K562 (cell line): Measurements from ENCODE around the gene LZTR1. TPM values are rescaled to one million over a fixed set of nuclear protein-coding genes. Genes with fewer than 3 reads are reported as not detected.

Experiments
- ATAC-seq: fragments of 200-7000 bp; cut with Tn5 transposase; 3 replicates; pipeline ENCODE4 v1.9.1; 2020; ENCODE audit warnings: moderate library complexity
- BruUV-seq: library from RNA; stranded (reverse); fragments of 400-500 nt; replicated peaks from 2 replicates; lab custom pipeline; 2021; lab: Mats Ljungman, UMichigan
- CTCF ChIA-PET: fragments of 300-600 bp; formaldehyde crosslinking; extraction: SDS; loops from one replicate; lab custom pipeline; 2021; ENCODE audit warnings: low intra/inter-chr PET ratio; lab: Yijun Ruan, JAX
- POLR2A ChIA-PET: fragments of 300-600, 350-650 bp; sonication (Branson Sonifier 250); formaldehyde crosslinking; extraction: SDS; loops from one replicate; lab custom pipeline; 2021; ENCODE audit warnings: antibody characterized with exemption, inconsistent platforms; lab: Yijun Ruan, JAX
- DNase-seq, 4 experiments: peaks; one replicate each; pipeline versions ENCODE4 v3.0.0 to v3.0.0-alpha.2; 2011 to 2018; ENCODE audit warnings: low spot score in 3 of 4, mixed read lengths in 3 of 4; ENCODE audit errors: extremely low read depth in 1 of 4
- FAIRE-seq: peaks from 2 replicates; lab custom pipeline; 2011; peaks lifted over from hg19 to GRCh38; lab: Jason Lieb, UNC
- H2AFZ ChIP-seq: 2 replicates; pipeline ENCODE4 v1.6.0; 2011; ENCODE audit warnings: low read depth, low read length, control low read depth, inconsistent platforms
- H3K27ac ChIP-seq: fragments of 200-600 bp; 3 replicates; pipeline ENCODE4 v1.8.0; 2011; ENCODE audit warnings: low read depth, mild to moderate bottlenecking, control low read depth, inconsistent platforms, low read length, moderate library complexity, mixed read lengths; ENCODE audit errors: extremely low read depth
- H3K27me3 ChIP-seq, 2 experiments: fragments of 300-600 bp in 1 of 2; 2 replicates in 1 of 2; 3 replicates in 1 of 2; pipeline versions ENCODE4 v1.6.0 to v1.8.0; 2011; ENCODE audit warnings: inconsistent platforms in 2 of 2, low read length in 2 of 2, mild to moderate bottlenecking in 1 of 2, mixed read lengths in 1 of 2, moderate library complexity in 1 of 2; ENCODE audit not compliant: control insufficient read depth in 2 of 2, insufficient read depth in 2 of 2
- H3K36me3 ChIP-seq: fragments of 300-600 bp; 3 replicates; pipeline ENCODE4 v1.8.0; 2011; ENCODE audit warnings: mild to moderate bottlenecking, low read length, inconsistent platforms; ENCODE audit not compliant: control insufficient read depth, insufficient read depth
- H3K4me1 ChIP-seq, 2 experiments: fragments of 200-600 bp in 1 of 2; replicated peaks in 1 of 2; 2 replicates in 1 of 2; 3 replicates in 1 of 2; pipeline versions ENCODE4 v1.5.1 to v1.8.0; 2011; ENCODE audit warnings: inconsistent platforms in 2 of 2, low read length in 2 of 2, mild to moderate bottlenecking in 1 of 2, mixed read lengths in 1 of 2, moderate library complexity in 1 of 2; ENCODE audit not compliant: control insufficient read depth in 2 of 2, insufficient read depth in 2 of 2
- H3K4me2 ChIP-seq: 2 replicates; pipeline ENCODE4 v1.6.1; 2011; ENCODE audit warnings: low read length, control low read depth, inconsistent platforms, mixed read lengths; ENCODE audit not compliant: insufficient read depth
- H3K4me3 ChIP-seq: fragments of 200-600 bp; sonication (generic), shearing (Covaris generic); 2 replicates; pipeline ENCODE4 v1.5.1; 2016; ENCODE audit warnings: control low read depth, inconsistent platforms
- H3K79me2 ChIP-seq: fragments of 200-600 bp; 3 replicates; pipeline ENCODE4 v1.8.0; 2011; ENCODE audit warnings: low read length, inconsistent platforms; ENCODE audit not compliant: control insufficient read depth, insufficient read depth
- H3K9ac ChIP-seq, 2 experiments: 2 replicates each; pipeline versions ENCODE4 v1.6.0 to v1.6.1; 2011; ENCODE audit warnings: low read depth in 2 of 2, low read length in 2 of 2, control low read depth in 1 of 2, inconsistent platforms in 1 of 2, mild to moderate bottlenecking in 1 of 2, mixed read lengths in 1 of 2; ENCODE audit not compliant: insufficient read depth in 1 of 2
- H3K9me1 ChIP-seq: one replicate; pipeline ENCODE4 v1.6.0; 2011; ENCODE audit warnings: inconsistent platforms, mild to moderate bottlenecking, low read length, moderate library complexity; ENCODE audit not compliant: control insufficient read depth, insufficient read depth
- H3K9me3 ChIP-seq: replicated peaks from 2 replicates; pipeline ENCODE4 v1.5.1; 2011; ENCODE audit warnings: low read depth, low read length, inconsistent platforms; ENCODE audit not compliant: control insufficient read depth, insufficient read depth
- H4K20me1 ChIP-seq: replicated peaks from 2 replicates; pipeline ENCODE4 v1.6.1; 2011; ENCODE audit warnings: low read length, inconsistent platforms, mixed read lengths; ENCODE audit not compliant: control insufficient read depth, insufficient read depth
- BRCA1 ChIP-seq, 2 experiments: fragments of 450-650 bp in 1 of 2; sonication (generic) in 1 of 2; formaldehyde crosslinking in 1 of 2; IDR thresholded peaks; 2 replicates each; pipeline versions ENCODE4 v1.5.0 to v1.6.1; 2017 to 2020; ENCODE audit warnings: mild to moderate bottlenecking in 1 of 2, missing genetic modification reagents in 1 of 2
- LEF1 ChIP-seq: fragments of 450-650 bp; IDR thresholded peaks from 2 replicates; pipeline ENCODE4 v1.6.1; 2016; ENCODE audit warnings: mild to moderate bottlenecking
- NR2C2 ChIP-seq, 2 experiments: fragments of 200-800 bp in 1 of 2; sonication (Bioruptor generic) in 1 of 2; sonication (generic) in 1 of 2; formaldehyde crosslinking in 1 of 2; IDR thresholded peaks; 2 replicates each; pipeline versions ENCODE4 v1.6.1 to v1.8.0; 2016 to 2022; ENCODE audit warnings: mild to moderate bottlenecking in 1 of 2, missing compliant biosample characterization in 1 of 2, missing genetic modification characterization in 1 of 2, missing genetic modification reagents in 1 of 2
- ZC3H4 ChIP-seq: sonication (generic); formaldehyde crosslinking; IDR thresholded peaks from 2 replicates; pipeline ENCODE4 v1.9.0; 2021; ENCODE audit warnings: missing genetic modification reagents, borderline replicate concordance
- ZNF12 ChIP-seq: sonication (generic); formaldehyde crosslinking; IDR thresholded peaks from 2 replicates; pipeline ENCODE4 v1.4.0; 2020; ENCODE audit warnings: mild to moderate bottlenecking, missing genetic modification reagents
- ZNF436 ChIP-seq: fragments of 250-450, 450-650 bp; sonication (Bioruptor Pico); formaldehyde crosslinking; IDR thresholded peaks from 2 replicates; pipeline ENCODE4 v1.7.0; 2020; ENCODE audit warnings: mild to moderate bottlenecking
- WGBS: fragments of 100-300 bp; shearing (Covaris generic); methylation state at CpG from one replicate; pipeline ENCODE4 v1.1.6; 2016; ENCODE audit warnings: low coverage, mixed read lengths; ENCODE audit not compliant: insufficient coverage; ENCODE audit errors: missing lambda C conversion rate; 5-methylcytosine and 5-hydroxymethylcytosine counted together
- in situ Hi-C: fragments of 300-500 bp; cut with MboI; formaldehyde crosslinking; loops from 4 replicates; pipeline ENCODE4 v1.15.0; 2018; ENCODE audit warnings: inconsistent platforms, mixed read lengths
- intact Hi-C: fragments of 100-400 bp; cut with micrococcal nuclease; formaldehyde crosslinking; loops from 2 replicates; pipeline ENCODE4 v1.14.2; 2022
- polyA plus RNA-seq, 8 experiments: library from polyadenylated mRNA; depleted of rRNA in 4 of 8; stranded (reverse) in 5 of 8; unstranded in 3 of 8; fragments of >200 nt; fragmentation: Nextera tagmentation in 2 of 8; fragmentation: Illumina TruSeq in 1 of 8; extraction: Ambion mirVana in 2 of 8; extraction: Trizol in 1 of 8; gene quantifications; 2 replicates each; pipeline versions ENCODE4 v1.2.1 to v1.2.3, GENCODE V29; 2011 to 2014; ENCODE audit warnings: inconsistent platforms in 1 of 8, missing spikeins in 1 of 8
- total RNA-seq, 7 experiments: library from RNA; depleted of rRNA in 6 of 7; stranded (reverse); fragments of >200 nt in 6 of 7; fragmentation: Illumina TruSeq in 2 of 7; extraction: Trizol in 2 of 7; gene quantifications; 2 replicates each; pipeline versions ENCODE4 v1.2.1 to v1.2.3, GENCODE V29; 2011 to 2021; ENCODE audit warnings: low replicate concordance in 1 of 7
- TF ChIP-seq, protein P1 (sequence below): fragments of 250-450 bp; sonication (Bioruptor Pico); IDR thresholded peaks from 2 replicates; pipeline ENCODE4 v1.9.0; 2021; ENCODE audit warnings: mild to moderate bottlenecking, inconsistent platforms
- TF ChIP-seq, protein P2 (sequence below): sonication (generic); formaldehyde crosslinking; IDR thresholded peaks from 2 replicates; pipeline ENCODE4 v1.8.1; 2022; ENCODE audit warnings: missing genetic modification reagents
- TF ChIP-seq, protein P3 (sequence below): sonication (generic); formaldehyde crosslinking; IDR thresholded peaks from 2 replicates; pipeline ENCODE4 v1.8.0; 2022; ENCODE audit warnings: mild to moderate bottlenecking, missing genetic modification reagents

Gene LZTR1
- total and polyA plus RNA-seq, 9 of the 15 experiments (the other 6 are each of a cell fraction or from before 2014, with no cell fraction given) = 2.2 to 135 (median 63.0) TPM

DNA sequence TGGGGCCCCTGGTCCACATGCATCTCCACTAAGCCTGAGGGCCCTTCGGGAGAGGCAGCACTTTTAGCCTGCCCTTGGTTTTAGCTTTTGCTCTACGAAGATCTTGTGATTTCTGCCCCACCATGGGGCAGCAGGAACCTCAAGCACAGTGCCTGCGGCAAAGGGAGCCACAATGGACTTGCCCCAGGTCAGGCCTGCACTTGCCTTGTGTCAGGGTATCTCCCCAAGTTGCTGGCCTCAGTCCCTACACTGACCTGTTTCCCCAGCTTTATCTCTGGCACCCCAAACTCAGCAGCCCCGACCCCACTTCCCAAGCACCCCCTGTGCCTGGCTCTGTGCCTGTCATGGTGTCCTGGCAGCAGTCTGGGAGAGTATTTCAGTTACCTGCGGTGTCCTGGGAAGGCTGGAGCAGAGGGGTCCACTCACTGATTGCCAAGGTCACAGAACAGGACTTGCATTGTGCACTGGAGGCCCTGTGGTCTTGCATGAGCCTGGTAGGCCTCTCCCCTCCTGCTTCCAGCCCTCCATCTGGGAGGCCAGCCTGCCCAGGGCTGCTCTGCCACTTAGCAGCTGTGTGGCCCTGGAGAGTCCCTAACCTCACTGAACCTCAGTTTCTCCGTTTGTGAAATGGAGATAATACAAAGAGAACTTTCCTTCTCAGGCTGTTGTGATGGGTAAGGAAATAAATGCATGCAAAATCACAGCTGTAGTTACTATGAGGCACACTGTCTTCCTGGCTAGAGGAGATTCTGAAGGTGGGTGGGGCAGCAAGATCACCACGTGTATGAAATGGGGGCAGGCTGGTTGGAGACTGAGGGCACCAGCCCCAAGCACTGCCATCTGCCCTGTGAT, 18.7 kb upstream of the LZTR1 start:
- H3K9ac ChIP-seq = peak overlapping the region in 1 of 2 experiments; percentile 63; a peak in 2 of 4 replicates
- peaks cover 11 to 38% of the 10 kb centered on the region in 2 experiments; a peak in 4 of 5 replicates for H3K27me3 ChIP-seq
- FAIRE-seq (no peak), DNase-seq (no peak), ATAC-seq (no peak)
- intact Hi-C loops = loop anchor here (2.0 to 5.0 kb wide), 7 partner anchors 21 to 186 kb away; partner anchors contain the start of gene LRRC74B
- H3K4me1 ChIP-seq = peaks cover 0 to 33% of the 10 kb centered on the region in 2 experiments; a peak in 2 of 5 replicates
- H2AFZ ChIP-seq = no peak overlapping the region
- in situ Hi-C loops = loop anchor here (25.0 kb wide), 1 partner anchor 174 kb away; no protein-coding TSS in a partner anchor
- H3K9me1 ChIP-seq = no peaks in the 10 kb centered on the region
- H3K36me3 ChIP-seq = no peaks in the 10 kb centered on the region
- 7% methylated on average over 7 of the region's 7 CpGs for WGBS
- ChIA-PET POLR2A (interaction anchor here (0.6 to 64.4 kb wide), 13 partner anchors 9 to 157 kb away, joined by 3 to 1556 read pairs (median 3); partner anchors contain the start of genes CRKL and THAP7), CTCF (interaction anchor here (0.5 to 2.2 kb wide), 2 partner anchors 78 to 188 kb away, joined by 3 to 6 read pairs; no protein-coding TSS in a partner anchor)
- H4K20me1 ChIP-seq = peaks cover 44% of the 10 kb centered on the region
- no peak overlapping the region for H3K4me2 ChIP-seq
- no peaks in the 10 kb centered on the region for H3K9me3 ChIP-seq
- no peak overlapping the region for H3K4me3 ChIP-seq
- no peaks in the 10 kb centered on the region for H3K79me2 ChIP-seq
- no TSS peak for BruUV-seq
- H3K27ac ChIP-seq = no peak overlapping the region
- TF ChIP-seq LEF1 (no peak), ZNF12 (CRISPR knock-in tag) (peak; percentile 56; the same call in 1 of the 2 replicates), ZNF436 (CRISPR knock-in tag) (0 out of 2 replicates have a peak, but pooled peaks have one; percentile 14), ZC3H4 (peak; percentile 35; the same call in 1 of the 2 replicates), BRCA1 (IDR thresholded peaks at IDR 0.05) (no peak), BRCA1 (CRISPR knock-in tag; IDR thresholded peaks at IDR 0.05) (peak; percentile 97; the same call in 1 of the 2 replicates), NR2C2 (CRISPR knock-in tag; IDR thresholded peaks at IDR 0.05) (0 out of 2 replicates have a peak, but pooled peaks have one; percentile 37), NR2C2 (tag; IDR thresholded peaks at IDR 0.05) (no peak)
- TF ChIP-seq, protein P1, sequence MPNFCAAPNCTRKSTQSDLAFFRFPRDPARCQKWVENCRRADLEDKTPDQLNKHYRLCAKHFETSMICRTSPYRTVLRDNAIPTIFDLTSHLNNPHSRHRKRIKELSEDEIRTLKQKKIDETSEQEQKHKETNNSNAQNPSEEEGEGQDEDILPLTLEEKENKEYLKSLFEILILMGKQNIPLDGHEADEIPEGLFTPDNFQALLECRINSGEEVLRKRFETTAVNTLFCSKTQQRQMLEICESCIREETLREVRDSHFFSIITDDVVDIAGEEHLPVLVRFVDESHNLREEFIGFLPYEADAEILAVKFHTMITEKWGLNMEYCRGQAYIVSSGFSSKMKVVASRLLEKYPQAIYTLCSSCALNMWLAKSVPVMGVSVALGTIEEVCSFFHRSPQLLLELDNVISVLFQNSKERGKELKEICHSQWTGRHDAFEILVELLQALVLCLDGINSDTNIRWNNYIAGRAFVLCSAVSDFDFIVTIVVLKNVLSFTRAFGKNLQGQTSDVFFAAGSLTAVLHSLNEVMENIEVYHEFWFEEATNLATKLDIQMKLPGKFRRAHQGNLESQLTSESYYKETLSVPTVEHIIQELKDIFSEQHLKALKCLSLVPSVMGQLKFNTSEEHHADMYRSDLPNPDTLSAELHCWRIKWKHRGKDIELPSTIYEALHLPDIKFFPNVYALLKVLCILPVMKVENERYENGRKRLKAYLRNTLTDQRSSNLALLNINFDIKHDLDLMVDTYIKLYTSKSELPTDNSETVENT (CRISPR knock-in tag) = no peak
- TF ChIP-seq, protein P2, sequence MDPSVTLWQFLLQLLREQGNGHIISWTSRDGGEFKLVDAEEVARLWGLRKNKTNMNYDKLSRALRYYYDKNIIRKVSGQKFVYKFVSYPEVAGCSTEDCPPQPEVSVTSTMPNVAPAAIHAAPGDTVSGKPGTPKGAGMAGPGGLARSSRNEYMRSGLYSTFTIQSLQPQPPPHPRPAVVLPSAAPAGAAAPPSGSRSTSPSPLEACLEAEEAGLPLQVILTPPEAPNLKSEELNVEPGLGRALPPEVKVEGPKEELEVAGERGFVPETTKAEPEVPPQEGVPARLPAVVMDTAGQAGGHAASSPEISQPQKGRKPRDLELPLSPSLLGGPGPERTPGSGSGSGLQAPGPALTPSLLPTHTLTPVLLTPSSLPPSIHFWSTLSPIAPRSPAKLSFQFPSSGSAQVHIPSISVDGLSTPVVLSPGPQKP (CRISPR knock-in tag) = 0 out of 2 replicates have a peak, but pooled peaks have one; percentile 73
- TF ChIP-seq, protein P3, sequence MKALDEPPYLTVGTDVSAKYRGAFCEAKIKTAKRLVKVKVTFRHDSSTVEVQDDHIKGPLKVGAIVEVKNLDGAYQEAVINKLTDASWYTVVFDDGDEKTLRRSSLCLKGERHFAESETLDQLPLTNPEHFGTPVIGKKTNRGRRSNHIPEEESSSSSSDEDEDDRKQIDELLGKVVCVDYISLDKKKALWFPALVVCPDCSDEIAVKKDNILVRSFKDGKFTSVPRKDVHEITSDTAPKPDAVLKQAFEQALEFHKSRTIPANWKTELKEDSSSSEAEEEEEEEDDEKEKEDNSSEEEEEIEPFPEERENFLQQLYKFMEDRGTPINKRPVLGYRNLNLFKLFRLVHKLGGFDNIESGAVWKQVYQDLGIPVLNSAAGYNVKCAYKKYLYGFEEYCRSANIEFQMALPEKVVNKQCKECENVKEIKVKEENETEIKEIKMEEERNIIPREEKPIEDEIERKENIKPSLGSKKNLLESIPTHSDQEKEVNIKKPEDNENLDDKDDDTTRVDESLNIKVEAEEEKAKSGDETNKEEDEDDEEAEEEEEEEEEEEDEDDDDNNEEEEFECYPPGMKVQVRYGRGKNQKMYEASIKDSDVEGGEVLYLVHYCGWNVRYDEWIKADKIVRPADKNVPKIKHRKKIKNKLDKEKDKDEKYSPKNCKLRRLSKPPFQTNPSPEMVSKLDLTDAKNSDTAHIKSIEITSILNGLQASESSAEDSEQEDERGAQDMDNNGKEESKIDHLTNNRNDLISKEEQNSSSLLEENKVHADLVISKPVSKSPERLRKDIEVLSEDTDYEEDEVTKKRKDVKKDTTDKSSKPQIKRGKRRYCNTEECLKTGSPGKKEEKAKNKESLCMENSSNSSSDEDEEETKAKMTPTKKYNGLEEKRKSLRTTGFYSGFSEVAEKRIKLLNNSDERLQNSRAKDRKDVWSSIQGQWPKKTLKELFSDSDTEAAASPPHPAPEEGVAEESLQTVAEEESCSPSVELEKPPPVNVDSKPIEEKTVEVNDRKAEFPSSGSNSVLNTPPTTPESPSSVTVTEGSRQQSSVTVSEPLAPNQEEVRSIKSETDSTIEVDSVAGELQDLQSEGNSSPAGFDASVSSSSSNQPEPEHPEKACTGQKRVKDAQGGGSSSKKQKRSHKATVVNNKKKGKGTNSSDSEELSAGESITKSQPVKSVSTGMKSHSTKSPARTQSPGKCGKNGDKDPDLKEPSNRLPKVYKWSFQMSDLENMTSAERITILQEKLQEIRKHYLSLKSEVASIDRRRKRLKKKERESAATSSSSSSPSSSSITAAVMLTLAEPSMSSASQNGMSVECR (CRISPR knock-in tag) = peak; percentile 36; the same call in 1 of the 2 replicates
